ENCODE data around the gene S100A11. TPM values are rescaled to one million over a fixed set of nuclear protein-coding genes. Genes with fewer than 3 reads are reported as not detected.

Gene S100A11
- 1,668 to 1,944 TPM (median 1,920 TPM) in 5 replicates for total RNA-seq (2022; extraction: Qiagen RNA extraction; ENCODE audit: low read depth)

DNA sequence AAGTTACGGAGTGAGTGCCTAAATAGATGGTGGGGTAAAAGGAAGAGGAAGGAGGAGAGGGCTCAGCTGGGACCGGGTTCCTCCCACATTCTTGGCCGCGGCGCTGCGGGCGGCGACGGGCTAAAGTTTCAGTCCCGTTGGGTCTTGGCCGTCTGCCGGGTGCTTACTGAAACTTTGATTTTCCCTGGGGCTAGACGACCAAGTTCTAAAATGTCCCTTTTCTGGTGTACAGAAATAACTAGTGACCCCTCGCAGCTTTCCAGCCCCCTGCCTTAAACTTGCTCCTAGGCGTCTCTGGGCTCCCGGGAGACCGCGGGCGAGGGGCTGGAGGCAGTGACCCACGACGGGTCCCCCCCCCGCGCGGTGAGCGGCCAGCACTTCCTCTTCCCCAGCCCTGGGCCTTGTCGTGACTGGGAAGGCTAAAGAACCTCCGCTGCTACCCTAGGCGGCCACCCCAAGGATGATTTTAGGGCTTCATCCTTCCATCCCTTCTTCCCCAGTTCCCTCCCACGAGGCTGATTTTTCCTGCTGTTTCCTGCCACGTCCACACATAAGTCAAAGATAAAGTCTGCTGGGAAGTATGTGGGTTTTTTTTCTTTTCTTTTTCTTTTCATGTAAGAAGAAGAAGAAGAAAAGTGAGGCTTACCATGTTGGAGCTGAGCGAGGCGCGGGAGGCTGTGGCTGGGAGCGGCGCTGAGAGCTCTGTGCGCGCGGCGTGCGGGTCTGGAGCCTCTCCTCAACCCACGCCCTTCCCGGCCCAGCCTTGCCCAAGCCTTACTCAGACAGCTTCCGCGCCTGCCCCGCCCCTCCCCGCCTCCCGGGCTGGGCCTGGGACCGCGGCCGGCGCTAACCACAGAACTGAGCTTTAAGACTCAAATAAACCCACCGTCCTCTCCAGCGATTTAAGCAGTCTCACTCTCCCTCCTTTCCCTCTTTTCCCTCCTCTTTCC lies at the start of gene S100A11:
Gene S100A11, minus strand, starts transcription at position 738 of the 950 bp plus-strand sequence. Its CDS starts 89 bp downstream, at position 649.

DNA sequence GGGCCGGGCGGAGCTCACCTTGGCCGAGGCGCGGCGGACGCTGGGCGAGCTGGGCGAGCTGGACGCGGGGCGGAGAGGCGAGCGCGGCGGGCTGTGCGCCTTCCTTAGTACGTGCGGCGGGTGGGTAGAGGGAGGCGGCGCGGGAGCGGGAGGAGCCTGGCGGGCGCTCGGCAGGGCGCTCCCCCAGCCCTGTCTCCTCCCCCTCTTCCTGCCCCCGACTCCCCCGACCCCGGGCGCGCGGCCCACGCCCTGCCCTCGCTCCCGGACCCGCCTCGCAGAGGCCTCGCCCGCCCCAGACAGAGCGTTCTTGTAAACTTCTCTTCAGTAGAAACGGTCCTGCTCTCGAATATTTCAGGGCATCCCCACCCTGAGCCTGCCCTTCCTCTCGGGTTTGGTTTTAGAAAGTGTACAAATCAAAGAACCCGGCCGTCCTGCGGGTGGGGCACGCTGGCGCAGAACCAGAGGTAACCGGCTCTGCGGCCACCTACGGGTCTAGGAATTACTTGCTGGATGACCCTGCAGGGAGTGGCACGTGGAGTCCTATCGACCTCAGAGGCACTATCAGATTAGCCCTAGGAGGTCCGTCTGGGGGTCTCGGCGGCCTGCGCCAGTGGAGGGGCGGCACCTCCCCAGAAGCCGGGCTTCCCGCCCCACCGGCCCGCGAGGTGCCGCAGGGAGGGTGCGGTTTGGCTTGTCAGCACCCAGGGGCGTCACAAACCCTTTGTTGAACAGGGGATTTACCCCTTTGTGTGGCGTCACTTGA lies 42.9 kb downstream of the S100A11 start, which contains the start of gene S100A10:
Gene S100A10, minus strand, starts transcription at position 126 of the 763 bp plus-strand sequence. CDS start 7,629 bp downstream, outside the sequence.

Other genes starting within 250 kb of the S100A11 start
- gene TDRKH, start 246.5 kb downstream of the S100A11 start, total RNA-seq (2022; extraction: Qiagen RNA extraction; ENCODE audit: low read depth) = 5.9 to 6.9 TPM (median 6.6 TPM) in 5 replicates
- gene LINGO4, start 231.6 kb downstream of the S100A11 start, total RNA-seq (2022; extraction: Qiagen RNA extraction; ENCODE audit: low read depth) = not detected in 5 replicates
- 0.03 to 0.06 TPM in 2 of 5 replicates, not detected in the others for gene RORC, start 205.2 kb downstream of the S100A11 start, total RNA-seq (2022; extraction: Qiagen RNA extraction; ENCODE audit: low read depth)
- not detected in 5 replicates for gene C2CD4D, start 197.2 kb downstream of the S100A11 start, total RNA-seq (2022; extraction: Qiagen RNA extraction; ENCODE audit: low read depth)
- gene THEM5, start 183.3 kb downstream of the S100A11 start, total RNA-seq (2022; extraction: Qiagen RNA extraction; ENCODE audit: low read depth) = not detected in 5 replicates
- 12.7 to 14.1 TPM (median 13.4 TPM) in 5 replicates for gene THEM4, start 127.5 kb downstream of the S100A11 start, total RNA-seq (2022; extraction: Qiagen RNA extraction; ENCODE audit: low read depth)
- gene S100A10, start 43.1 kb downstream of the S100A11 start, total RNA-seq (2022; extraction: Qiagen RNA extraction; ENCODE audit: low read depth) = 1,952 to 2,092 TPM (median 2,021 TPM) in 5 replicates
- not detected in 5 replicates for gene TCHHL1, start 52.1 kb upstream of the S100A11 start, total RNA-seq (2022; extraction: Qiagen RNA extraction; ENCODE audit: low read depth)
- 0.14 to 0.24 TPM (median 0.19 TPM) in 5 replicates for gene TCHH, start 78.4 kb upstream of the S100A11 start, total RNA-seq (2022; extraction: Qiagen RNA extraction; ENCODE audit: low read depth)
- not detected in 5 replicates for gene RPTN, start 122.2 kb upstream of the S100A11 start, total RNA-seq (2022; extraction: Qiagen RNA extraction; ENCODE audit: low read depth)
- 0.01 TPM in 1 of 5 replicates, not detected in the others for gene HRNR, start 187.2 kb upstream of the S100A11 start, total RNA-seq (2022; extraction: Qiagen RNA extraction; ENCODE audit: low read depth)